Thoracic aorta (tissue), 2 donors: ENCODE data around the gene EFCAB8. TPM values are rescaled to one million over a fixed set of nuclear protein-coding genes. Genes with fewer than 3 reads are reported as not detected.
"Not testable (repeated sequence)": the region's sequence is repeated elsewhere in the genome, so short reads cannot be mapped to it uniquely, and the experiment has no call there.

Experiments used
- ATAC-seq: fragments of 150-250 bp; one replicate; pipeline ENCODE4 v1.8.0; 2017; ENCODE audit warnings: low read depth; ENCODE audit not compliant: insufficient number of reproducible peaks, low FRiP score
- DNase-seq: peaks from one replicate; pipeline ENCODE4 v3.0.0-alpha.2; 2020; ENCODE audit warnings: low spot score
- H3K27ac ChIP-seq, 2 donors: fragments of 200-600 bp; sonication (generic); 1 replicate in 1 of 2; 2 replicates in 1 of 2; pipeline ENCODE4 v1.5.1; 2016; ENCODE audit warnings: mild to moderate bottlenecking in 2 of 2, moderate library complexity in 2 of 2
- H3K27me3 ChIP-seq: fragments of 200-600 bp; sonication (generic); replicated peaks from 2 replicates; pipeline ENCODE4 v1.6.0; 2016; ENCODE audit warnings: mild to moderate bottlenecking; ENCODE audit not compliant: insufficient read depth
- H3K36me3 ChIP-seq: fragments of 200-600 bp; sonication (generic); one replicate; pipeline ENCODE4 v1.5.1; 2016
- H3K4me1 ChIP-seq, 2 donors: fragments of 200-600 bp; sonication (generic); 1 replicate in 1 of 2; 2 replicates in 1 of 2; pipeline versions ENCODE4 v1.5.1 to v1.6.0; 2016; ENCODE audit warnings: low read depth in 2 of 2, mild to moderate bottlenecking in 1 of 2; ENCODE audit not compliant: control insufficient read depth in 1 of 2
- H3K4me3 ChIP-seq: fragments of 200-600 bp; sonication (generic); 2 replicates; pipeline ENCODE4 v1.5.1; 2016; ENCODE audit warnings: mild to moderate bottlenecking
- H3K9me3 ChIP-seq: fragments of 200-600 bp; sonication (generic); 2 replicates; pipeline ENCODE4 v1.5.1; 2016
- total RNA-seq, 2 donors: library from RNA; depleted of rRNA; stranded (reverse); fragments of >200 nt; gene quantifications; one replicate each; pipeline versions ENCODE4 v1.1.0 to v1.2.3, GENCODE V29; 2016
- TF ChIP-seq, protein P1 (sequence below): fragments of 200-600 bp; sonication (generic); IDR thresholded peaks from one replicate; pipeline ENCODE4 v1.5.1; 2019; ENCODE audit warnings: antibody characterized with exemption

The EFCAB8 gene
- total RNA-seq, 2 donors from 2014 or later, result 1.5 to 2.9 TPM

DNA sequence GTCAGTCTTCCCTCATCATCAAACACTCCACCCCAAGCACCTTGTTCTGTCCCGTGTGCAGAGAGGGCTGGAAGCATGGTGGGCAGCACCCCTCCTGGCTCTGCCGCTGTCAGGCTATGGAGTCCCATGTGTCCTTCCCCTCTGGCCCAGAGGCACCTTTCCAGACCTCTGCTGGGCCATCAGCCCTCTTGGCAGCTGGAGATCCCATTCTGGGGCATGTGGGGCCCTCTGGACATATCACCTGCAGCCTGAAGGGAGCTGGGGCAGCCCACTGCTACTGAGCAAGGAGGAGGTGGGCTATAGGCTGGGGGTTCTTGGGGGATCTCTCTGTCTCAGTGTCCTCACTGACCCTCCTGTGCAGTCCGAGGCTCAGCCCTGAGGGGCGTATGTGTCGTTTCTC is 103.3 kb downstream of the EFCAB8 start:
- DNase-seq (no peak), ATAC-seq (no peak)
- Histone ChIP-seq H3K4me1 (no peaks in the 10 kb centered on the region), H3K9me3 (peaks cover 4% of the 10 kb centered on the region), H3K27me3 (no peaks in the 10 kb centered on the region), H3K27ac (no peak overlapping the region), H3K4me3 (no peak overlapping the region), H3K36me3 (no peaks in the 10 kb centered on the region)
- TF ChIP-seq, protein P1, sequence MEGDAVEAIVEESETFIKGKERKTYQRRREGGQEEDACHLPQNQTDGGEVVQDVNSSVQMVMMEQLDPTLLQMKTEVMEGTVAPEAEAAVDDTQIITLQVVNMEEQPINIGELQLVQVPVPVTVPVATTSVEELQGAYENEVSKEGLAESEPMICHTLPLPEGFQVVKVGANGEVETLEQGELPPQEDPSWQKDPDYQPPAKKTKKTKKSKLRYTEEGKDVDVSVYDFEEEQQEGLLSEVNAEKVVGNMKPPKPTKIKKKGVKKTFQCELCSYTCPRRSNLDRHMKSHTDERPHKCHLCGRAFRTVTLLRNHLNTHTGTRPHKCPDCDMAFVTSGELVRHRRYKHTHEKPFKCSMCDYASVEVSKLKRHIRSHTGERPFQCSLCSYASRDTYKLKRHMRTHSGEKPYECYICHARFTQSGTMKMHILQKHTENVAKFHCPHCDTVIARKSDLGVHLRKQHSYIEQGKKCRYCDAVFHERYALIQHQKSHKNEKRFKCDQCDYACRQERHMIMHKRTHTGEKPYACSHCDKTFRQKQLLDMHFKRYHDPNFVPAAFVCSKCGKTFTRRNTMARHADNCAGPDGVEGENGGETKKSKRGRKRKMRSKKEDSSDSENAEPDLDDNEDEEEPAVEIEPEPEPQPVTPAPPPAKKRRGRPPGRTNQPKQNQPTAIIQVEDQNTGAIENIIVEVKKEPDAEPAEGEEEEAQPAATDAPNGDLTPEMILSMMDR, result no peak

DNA sequence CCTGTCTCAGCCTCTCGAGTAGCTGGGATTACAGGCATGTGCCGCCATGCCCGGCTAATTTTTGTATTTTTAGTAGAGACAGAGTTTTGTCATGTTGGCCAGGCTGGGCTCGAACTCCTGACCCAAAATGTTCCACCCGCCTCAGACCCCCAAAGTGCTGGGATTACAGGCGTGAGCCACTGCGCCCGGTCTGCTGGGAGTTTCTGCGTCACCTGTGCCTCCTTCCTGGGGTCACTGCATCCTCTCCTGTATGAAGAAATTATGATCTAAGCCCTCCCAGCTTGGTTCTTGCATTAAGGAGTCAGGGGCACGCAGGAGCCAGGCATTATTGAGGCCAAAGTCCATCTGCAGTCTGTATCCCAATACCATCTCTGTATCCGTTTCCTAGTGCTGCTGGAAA is 103.9 kb downstream of the EFCAB8 start:
- DNase-seq, H3K4me3 ChIP-seq, H3K27me3 ChIP-seq, H3K36me3 ChIP-seq, ATAC-seq, H3K9me3 ChIP-seq, H3K4me1 ChIP-seq, H3K27ac ChIP-seq: not testable (repeated sequence)

DNA sequence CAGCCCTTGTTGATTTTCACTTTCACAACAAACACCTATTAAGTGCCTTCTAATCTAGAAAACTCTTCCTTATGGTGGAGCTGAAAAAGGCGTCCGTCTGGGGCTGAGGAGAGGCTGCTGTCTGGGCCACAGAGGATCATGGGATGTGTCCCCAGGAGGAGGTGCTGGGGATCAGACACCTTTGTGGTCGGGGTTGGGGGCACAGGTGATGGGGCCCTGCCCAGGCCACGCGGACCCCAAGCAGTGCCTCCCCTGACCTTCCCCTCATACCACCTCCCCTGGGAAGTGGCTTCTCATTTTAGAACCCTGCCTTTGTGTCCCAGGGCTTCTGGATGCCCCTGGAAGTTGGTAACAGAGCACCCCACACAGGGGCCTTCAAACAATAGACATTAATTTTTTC is 104.5 kb downstream of the EFCAB8 start:
- no peaks in the 10 kb centered on the region for H3K4me1 ChIP-seq
- no peaks in the 10 kb centered on the region for H3K36me3 ChIP-seq
- no peaks in the 10 kb centered on the region for H3K9me3 ChIP-seq
- H3K27ac ChIP-seq, result no peak overlapping the region
- H3K4me3 ChIP-seq, result no peak overlapping the region
- DNase-seq (no peak), ATAC-seq (no peak)
- TF ChIP-seq, protein P1, result no peak
- H3K27me3 ChIP-seq, result no peaks in the 10 kb centered on the region

DNA sequence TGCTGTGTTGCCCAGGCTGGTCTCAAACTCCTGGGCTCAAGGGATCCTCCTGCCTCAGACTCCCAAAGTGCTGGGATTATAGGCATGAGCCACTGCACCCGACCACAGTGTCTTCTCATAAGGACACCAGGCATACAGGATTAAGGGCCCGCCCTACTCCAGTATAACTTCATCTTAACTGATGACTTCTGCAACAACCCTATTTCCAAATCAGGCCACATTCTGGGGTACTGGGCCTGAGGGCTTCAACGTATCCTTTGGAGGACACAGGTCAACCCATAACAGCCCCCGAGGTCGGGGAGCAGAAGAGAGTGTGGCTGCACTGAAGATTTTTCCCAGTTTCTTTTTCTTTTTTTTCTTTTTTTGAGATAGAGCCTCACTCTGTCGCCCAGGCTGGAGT is 105.9 kb downstream of the EFCAB8 start:
- H3K27me3 ChIP-seq, result no peaks in the 10 kb centered on the region
- no peak for ATAC-seq
- DNase-seq, result no peak
- no peaks in the 10 kb centered on the region for H3K36me3 ChIP-seq
- H3K27ac ChIP-seq, result no peak overlapping the region
- no peak overlapping the region for H3K4me3 ChIP-seq
- no peaks in the 10 kb centered on the region for H3K9me3 ChIP-seq
- no peaks in the 10 kb centered on the region for H3K4me1 ChIP-seq
- TF ChIP-seq, protein P1, result no peak

DNA sequence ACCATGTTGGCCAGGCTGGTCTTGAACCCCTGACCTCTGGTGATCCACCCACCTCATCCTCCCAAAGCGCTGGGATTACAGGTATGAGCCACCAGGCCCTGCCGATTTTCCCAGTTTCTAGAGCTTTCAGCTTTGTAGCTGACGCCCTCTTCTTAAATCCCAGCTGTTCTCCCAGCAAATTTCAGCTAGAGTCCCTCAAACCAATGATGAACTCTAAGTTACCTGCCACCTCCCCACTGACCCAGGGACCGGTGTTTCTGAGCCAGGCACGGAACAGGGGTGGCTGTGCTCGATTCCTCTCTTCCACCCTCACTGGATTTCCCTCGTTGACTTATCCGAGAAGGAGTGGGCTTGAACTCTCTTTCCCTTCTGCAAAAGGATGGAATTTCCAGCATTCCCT is 106.4 kb downstream of the EFCAB8 start:
- no peak for ATAC-seq
- Histone ChIP-seq H3K27ac (no peak overlapping the region), H3K4me3 (no peak overlapping the region), H3K4me1 (no peaks in the 10 kb centered on the region), H3K27me3 (no peaks in the 10 kb centered on the region), H3K9me3 (no peaks in the 10 kb centered on the region), H3K36me3 (no peaks in the 10 kb centered on the region)
- DNase-seq, result no peak
- TF ChIP-seq, protein P1, result no peak

DNA sequence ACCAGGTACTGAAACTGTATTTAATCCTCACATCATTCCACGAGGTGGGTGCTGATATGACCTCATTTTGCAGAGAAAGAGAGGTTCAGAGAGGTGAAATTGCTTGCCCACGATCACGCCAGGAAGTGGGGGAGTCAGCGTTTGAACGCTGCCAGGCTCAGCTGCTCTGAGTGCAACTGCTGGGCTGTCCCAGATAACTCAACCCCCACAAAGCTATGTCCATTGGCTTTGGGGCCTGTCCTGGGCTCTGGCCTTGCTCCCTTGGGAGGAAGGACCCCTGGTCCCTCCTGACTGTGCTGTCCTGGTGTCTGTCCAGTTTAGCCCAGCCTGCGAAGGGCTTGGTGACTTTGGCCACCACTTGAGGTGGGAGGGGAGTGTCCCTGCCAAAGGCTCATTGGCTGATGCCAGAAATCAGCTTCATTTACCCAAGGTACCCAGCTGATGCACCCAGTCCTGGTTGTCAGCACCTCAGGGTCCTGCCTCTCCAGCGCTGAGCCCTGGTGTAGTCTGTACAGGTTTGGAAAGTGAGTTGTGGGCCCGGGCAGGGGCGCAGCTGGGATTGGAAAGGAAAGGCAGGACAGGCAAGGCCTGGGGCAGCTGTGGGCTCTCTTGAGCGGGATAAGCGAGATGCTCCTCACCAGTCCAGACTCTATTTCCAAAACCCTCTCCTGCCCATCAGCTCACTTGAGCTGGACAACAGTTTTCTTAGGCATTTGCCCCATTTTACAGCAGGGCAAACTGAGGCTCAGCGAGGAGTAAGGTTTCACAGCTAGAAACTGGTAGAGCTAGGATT is 107.1 kb downstream of the EFCAB8 start:
- H3K27me3 ChIP-seq, result no peaks in the 10 kb centered on the region
- H3K9me3 ChIP-seq, result no peaks in the 10 kb centered on the region
- ATAC-seq, result no peak
- no peaks in the 10 kb centered on the region for H3K4me1 ChIP-seq
- no peaks in the 10 kb centered on the region for H3K36me3 ChIP-seq
- no peak overlapping the region for H3K27ac ChIP-seq
- DNase-seq, result no peak
- TF ChIP-seq, protein P1, result no peak
- H3K4me3 ChIP-seq, result no peak overlapping the region
